Fibroblast of lung (primary cell): ENCODE measurements around the gene RFPL4AL1.

Experiments used
- CTCF ChIP-seq, 2 donors: IDR thresholded peaks in 1 of 2; conservative IDR thresholded peaks in 1 of 2; 1 replicate in 1 of 2; 2 replicates in 1 of 2; pipeline ENCODE4 v1.5.1; 2011 to 2012; ENCODE audit warnings: low read length in 2 of 2, control low read depth in 1 of 2, inconsistent platforms in 1 of 2, low read depth in 1 of 2, mild to moderate bottlenecking in 1 of 2
- EZH2 ChIP-seq: IDR thresholded peaks from 2 replicates; pipeline ENCODE4 v1.5.1; 2012; ENCODE audit warnings: low read length, control low read depth, mild to moderate bottlenecking; ENCODE audit errors: missing control alignments

GRCh38 chr19:55720214-55720746, 48.6 kb upstream of the RFPL4AL1 start:
- TF ChIP-seq CTCF (conservative IDR thresholded peaks at IDR 0.05 in 1 of 2, IDR thresholded peaks at IDR 0.05 in 1 of 2; ENCODE audit: low read depth in 1 of 2, low read length in 2 of 2) (no peak), EZH2 (no peak)
